NCI-H69 (cell line): ENCODE data around the gene SPATA2L.
"Not testable (repeated sequence)": the region's sequence is repeated elsewhere in the genome, so short reads cannot be mapped to it uniquely, and the experiment has no call there.

Experiments
- DNase-seq: peaks from one replicate; lab custom pipeline; 2025; lab: John Stamatoyannopoulos, UW

Gene SPATA2L

DNA sequence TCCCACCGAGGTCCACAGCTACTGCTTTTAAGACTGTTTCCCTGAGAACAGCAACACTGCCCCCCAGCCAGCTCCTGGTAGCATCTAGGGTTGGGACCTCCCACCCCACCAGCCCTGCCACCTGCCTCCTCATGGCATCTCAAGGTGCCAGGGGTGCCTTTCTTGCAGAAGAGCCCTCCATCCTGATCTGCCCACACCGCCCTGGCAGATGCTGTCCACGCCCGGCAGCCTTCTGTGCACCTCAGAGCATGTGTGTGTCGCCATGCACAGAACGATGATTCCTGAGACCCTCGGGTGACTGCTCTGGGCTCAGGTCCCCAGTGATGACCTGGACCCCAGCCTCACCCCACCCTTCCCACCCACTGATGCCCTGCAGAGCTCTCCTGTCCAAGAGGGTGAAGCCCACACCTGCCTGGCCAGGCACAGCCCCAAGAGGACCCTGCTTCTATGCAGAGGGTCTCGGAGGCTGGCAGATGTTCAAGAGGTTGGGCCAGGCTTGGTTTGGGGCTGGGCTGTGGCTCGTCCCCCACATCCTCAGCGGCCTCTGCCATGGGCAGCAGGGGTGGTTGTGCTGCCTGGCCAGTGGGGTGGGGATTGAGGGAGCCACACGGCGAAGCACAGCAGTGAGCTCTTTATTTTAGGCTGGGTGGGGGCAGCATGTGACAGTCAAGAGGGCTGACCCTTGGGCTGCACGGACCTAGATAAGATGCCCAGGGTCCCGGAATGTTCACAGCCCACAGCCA, 5.2 kb upstream of the SPATA2L start:
- no peak for DNase-seq

DNA sequence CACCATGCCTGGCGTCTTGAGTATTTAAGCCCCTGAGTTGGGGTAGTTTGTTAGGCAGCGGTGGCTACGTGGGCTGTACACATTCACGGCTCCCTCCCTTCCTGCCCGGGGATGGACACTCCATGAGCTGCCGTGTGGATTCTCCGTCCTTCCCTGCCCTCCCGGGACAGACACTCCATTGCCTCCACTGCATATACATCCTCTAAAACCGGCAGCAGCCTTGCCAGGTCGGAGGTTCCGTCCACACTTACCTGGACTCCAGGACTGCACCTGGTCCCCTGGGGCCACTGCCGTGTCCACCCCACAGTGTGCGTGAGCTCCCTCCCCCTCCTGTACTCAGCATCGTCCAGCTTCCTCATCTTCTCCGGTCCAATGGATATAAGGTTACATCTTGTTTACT, 3.5 kb upstream of the SPATA2L start:
- no peak for DNase-seq

DNA sequence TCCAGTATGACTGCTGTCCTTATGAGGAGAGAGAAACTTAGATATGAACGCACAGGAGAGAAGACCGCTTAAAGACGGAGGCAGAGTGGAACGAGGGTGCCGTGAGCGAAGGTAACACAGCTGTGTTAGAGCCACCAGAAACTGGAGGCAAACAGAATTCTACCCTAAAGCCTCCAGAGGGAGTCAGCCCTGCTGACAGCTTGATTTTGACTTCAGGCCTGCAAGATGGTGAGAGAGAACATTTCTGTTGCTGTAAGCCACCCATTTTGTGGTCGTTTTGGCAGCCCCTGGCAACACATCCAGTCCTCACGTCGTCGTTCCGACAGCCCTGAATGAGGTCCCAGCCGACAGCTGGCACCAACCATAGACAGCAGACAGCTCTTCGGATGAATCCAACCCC, 2.8 kb upstream of the SPATA2L start:
- no peak for DNase-seq

DNA sequence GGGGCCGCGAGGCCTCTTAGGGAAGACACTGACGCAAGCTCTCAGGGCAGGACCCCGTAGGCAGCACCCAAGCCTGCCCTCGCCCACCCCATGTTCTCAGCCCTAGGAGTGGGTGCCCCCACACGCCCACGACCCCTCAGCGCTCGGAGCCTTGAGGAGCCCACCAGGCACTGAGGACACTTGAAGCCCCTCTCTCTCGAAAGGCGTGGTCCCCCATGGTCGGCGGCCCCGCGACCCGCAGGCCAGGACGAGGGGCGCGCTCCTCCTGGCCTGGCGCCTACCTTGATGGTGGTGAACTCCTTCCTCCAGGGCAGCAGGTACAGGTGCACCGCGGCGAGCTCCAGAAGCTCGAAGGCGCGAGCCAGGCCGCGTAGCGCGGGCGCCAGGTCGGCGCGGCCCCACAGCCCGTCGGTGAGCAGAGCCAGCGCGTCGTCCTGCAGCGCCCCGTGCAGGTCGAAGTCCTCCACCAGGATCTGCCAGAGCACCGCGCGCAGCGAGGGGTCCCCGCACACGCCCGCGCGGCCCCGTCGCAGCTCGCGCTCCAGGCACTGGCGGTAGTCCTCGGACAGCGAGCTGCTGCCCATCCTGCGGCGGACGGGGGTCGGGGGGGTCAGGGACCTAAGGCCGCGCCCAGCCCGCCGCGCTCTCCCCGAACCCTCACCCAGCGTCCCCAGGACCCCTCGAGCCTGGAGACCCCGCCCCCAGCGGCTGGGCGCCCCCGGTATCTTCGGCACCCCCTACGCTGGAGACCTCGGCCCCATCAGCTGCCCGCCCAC, 668 bp downstream of the SPATA2L start:
- DNase-seq = peak; percentile 82

DNA sequence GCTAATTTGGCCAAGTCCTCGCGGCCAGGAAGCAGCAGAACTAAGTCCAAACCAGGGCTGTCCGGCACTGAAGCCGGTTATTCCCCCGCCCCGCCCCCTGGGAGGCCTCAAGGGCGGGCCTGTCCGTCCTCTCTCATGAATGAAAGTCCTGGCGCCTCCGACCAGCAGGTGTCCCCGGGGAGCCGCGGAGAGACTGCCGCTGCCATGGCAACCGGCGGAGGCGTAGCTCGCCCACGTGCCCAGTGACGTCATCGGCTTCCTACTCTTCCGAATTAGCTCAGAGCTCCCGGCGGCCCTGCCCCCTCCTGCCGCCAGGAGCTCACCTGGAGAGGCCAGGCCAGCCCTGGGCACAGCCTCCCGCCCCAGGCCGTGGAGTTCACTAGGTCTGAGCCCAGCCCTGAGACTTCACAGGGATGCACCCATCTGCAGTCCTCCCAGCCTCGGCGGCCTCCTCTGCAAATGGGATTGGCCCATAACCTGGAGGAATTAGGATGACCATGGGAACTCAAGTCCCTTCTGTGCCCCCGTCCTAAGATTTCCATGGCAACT, 1.3 kb downstream of the SPATA2L start:
- DNase-seq = peak; percentile 99

DNA sequence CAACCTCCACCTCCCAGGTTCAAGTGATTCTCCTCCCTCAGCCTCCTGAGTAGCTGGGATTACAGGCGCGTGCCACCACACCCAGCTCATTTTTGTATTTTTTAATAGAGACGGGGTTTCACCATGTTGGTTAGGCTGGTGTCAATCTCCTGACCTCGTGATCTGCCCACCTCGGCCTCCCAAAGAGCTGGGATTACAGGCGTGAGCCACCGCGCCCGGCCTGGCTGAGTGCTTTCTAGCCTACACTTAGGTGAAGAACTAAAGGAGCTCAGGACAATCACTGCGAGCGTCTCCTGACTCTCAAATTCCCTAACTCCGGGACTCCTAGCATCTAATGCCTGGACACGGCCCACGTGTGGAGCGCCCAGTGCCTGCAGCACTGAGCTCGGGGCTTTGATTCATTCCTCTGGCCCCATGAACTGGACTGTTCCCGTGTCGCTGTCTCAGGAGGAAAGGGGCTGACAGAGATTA, 1.8 kb downstream of the SPATA2L start:
- DNase-seq = not testable (repeated sequence)

DNA sequence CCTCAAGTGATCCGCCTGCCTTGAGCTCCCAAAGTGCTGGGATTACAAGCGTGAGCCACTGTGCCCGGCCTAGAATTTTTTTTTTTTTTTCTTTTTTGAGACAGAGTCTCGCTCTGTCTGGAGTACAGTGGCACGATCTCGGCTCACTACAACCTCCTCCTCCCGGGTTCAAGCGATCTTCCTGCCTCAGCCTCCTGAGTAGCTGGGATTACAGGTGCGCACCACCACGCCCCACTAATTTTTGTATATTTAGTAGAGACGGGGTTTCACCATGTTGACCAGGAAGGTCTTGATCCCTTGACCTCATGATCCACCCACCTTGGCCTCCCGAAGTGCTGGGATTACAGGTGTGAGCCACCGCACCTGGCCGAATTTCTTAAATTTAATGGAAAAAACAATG, 2.8 kb downstream of the SPATA2L start:
- not testable (repeated sequence) for DNase-seq

DNA sequence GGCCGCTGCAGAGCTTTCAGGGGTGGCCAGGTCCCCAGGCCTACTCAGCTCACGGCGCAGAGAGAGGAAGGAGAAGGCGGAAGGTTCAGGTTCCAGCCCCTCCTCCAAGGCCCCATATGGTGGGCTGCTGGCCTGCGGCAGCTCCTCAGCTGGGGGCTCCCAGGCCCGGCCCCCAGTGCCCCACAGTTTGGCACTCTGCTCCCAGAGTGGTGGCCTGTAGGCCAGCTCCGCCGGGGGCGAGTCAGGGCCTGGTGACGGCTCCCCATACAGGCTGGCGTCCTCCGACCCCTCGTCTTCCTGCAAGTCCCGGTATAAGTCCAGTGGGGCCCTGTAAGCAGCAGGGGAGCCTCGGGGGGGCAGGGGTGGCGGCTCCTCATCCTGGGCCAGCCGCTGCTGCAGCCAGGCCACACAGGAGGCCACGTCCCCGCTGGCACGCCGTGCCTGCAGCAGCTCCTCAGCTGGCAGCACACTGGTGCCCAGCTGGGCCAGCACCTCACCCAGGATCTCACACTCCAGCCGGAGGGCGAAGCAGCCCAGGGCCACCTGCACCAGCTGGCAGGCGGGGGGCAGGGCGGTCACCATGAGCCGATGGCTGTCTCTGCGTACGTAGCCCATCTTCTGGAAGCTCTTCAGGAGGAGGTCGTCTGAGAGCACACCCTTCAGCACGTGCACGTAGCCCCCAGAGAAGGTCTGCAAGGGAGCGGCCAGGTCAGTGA, 3.7 kb downstream of the SPATA2L start:
- peak; percentile 57 for DNase-seq

DNA sequence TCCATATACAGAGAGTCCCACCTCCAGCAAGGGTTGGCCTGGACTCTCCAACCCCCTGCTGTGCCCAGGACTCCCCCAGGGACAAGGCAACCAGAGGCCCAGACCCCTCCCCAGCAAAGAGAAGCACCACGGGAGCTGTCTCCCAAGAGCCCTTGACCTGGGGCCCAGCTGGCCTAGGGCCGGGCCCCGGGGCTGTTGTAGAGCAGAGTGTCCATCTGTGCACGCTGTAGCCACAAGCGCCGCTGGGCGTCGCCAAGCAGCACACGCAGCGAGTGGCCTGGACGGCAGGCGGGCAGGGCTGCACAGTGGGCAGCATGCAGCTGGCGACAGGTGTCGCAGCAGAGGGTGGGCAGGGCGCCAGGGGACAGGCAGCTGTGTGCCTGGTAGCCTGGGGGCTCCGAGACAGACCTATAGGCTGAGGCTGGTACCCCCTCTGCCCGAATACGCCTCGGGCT, 4.3 kb downstream of the SPATA2L start:
- DNase-seq = peak; percentile 86

DNA sequence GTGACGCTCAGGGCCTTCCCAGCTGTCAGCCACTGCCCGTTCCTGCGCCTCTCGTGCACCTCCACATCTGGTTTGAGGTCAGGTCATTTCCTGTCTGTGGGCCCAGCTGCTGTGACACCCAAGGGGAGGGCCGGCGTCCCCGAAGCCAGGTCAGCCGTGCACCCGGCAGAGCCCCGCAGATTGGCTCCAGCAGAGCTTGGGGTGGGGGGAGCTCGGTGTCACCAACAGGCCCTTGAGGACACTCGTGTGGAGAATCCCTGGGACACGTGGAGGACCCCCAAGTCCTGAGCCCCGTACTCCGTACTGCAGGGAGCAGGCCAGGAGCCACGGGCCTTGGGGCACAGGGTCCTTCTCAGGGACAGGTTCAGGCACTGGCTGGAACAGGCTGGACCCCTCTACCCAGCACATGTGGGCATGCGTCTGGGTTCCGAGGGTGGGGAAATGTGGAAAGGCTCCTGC, 4.8 kb downstream of the SPATA2L start:
- DNase-seq = no peak

DNA sequence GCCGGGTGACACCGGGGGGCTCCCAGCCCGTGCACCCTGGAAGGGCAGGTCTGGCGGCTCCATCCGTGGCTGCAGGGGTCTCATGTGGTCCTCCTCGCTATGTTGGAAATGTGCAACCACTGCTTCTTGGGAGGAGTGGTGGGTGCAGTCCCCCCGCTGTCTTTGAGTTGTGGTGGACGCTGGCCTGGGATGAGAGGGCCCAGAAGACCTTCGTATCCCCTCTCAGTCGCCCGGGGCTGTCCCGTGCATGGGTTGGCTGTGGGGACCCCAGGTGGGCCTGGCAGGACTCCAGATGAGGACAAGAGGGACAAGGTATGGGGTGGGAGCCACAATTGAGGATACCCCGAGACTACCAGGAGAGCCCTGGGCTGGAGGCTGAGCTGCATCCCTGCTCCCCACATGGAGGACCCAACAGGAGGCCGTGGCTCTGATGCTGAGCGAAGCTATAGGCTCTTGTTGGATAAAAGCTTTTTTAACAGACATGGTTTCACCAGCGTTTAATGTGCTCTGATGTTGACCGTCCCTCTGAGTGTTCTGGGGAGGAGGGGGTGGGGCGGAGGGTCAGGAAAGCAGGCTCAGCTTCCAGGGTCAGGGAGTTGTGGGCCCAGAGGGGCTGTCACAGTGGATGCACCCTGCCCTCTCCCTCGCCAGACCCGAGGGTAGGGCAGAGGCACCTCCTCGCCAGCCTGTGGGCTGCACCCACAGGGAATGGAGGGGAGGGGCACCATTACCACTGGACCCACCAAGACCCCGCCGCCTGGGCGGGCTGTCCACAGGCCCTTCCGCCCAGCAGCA, 5.4 kb downstream of the SPATA2L start:
- DNase-seq = no peak

DNA sequence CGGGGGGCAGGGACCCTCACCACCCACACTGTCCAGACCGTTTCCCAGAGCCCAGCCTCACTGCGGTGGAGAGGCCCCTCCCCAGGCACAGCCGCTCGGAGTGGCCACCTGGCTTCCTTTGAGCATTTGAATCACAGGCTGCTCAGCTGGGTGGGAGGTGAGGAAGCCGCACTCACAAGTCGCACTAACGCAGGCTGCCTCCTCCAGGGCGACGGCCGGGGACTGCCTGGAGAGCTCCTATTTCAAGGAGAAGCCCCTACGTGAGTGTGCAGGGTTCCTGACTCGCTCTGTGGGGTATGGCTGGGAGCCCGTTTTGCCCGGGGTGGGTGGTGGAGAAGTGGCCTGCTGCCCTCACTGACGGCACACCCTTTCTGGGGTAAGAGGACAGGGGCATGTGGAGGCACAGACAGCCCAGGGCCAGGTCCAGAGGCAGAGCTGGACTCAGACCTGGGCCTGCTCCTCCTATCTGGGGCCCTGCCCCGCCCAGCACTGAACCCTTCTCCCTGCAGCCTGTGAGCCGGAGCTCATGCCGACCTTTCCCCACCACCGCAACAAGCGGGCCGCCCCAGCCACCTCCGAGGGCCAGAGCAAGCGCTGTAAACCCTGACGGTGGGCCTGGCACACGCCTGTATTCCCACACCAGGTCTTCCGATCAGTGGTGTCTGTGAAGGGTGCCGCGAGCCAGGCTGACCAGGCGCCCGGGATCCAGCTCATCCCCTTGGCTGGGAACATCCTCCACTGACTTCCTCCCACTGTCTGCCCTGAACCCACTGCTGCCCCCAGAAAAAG, 6.2 kb downstream of the SPATA2L start:
- no peak for DNase-seq

DNA sequence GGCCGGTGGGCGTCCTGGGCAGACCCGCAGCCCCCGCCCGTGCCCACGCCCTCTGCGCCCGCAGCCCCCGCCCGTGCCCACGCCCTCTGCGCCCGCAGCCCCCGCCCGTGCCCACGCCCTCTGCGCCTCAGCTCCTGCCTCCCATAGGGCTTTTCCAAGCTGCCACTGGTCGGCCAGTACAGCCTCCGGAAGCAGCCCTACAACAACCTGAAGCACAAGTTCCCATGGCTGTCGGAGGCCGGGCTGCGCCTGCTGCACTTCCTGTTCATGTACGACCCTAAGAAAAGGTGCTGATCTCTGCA, 6.8 kb downstream of the SPATA2L start:
- DNase-seq = not testable (repeated sequence)

DNA sequence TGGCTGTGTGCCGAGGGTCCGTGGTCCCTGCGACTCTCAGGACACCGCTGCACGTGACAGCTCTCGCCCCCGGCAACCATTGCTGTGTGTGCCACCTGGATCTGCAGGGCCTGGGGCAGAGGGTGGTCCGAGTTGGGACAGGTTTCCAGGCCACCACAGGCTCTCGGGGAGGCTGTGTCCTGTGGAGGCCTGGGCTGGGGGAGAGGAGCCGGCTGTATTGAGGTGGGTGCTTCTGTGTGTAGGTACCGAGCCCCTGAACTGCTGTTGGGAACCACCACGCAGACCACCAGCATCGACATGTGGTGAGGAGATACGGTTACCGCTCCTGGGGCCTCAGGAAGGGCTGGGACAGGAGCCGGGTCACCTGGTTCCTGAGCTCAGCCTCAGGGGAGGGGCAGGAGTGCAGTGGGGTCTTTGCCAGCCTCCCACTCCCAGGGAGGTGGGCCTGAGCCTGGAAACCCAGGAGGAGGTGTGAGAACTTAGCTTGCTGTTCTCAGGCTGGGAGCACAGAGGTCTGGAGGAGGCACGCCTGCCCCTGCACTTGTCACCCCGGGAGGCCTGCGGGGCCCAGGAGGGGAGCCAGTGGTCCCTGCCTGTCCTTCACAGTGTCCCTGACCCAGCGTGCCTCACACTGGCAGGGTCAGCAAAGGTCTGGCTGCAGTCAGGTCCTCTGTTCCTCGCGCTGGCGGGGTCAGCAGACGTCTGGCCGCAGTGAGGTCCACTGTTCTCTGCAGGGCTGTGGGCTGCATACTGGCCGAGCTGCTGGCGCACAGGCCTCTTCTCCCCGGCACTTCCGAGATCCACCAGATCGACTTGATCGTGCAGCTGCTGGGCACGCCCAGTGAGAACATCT, 7.3 kb downstream of the SPATA2L start:
- no peak for DNase-seq

DNA sequence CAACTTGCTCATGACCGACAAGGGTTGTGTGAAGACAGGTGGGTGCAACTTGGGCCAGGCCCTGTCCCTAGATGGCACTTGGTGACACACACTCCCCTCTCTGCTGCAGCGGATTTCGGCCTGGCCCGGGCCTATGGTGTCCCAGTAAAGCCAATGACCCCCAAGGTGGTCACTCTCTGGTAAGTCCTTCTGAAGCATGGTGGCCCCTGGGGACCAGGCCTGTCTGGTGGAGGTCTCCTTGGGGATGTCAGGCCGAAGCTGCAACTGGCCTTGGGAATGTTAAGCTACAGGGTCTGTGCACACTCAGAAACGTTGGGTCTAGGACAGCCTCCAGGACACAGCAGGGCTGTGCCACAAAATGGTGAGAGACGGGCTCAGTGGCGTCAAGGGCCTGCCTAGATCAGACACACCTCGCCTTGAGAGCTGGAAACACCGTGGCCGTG, 8.2 kb downstream of the SPATA2L start:
- DNase-seq = no peak

DNA sequence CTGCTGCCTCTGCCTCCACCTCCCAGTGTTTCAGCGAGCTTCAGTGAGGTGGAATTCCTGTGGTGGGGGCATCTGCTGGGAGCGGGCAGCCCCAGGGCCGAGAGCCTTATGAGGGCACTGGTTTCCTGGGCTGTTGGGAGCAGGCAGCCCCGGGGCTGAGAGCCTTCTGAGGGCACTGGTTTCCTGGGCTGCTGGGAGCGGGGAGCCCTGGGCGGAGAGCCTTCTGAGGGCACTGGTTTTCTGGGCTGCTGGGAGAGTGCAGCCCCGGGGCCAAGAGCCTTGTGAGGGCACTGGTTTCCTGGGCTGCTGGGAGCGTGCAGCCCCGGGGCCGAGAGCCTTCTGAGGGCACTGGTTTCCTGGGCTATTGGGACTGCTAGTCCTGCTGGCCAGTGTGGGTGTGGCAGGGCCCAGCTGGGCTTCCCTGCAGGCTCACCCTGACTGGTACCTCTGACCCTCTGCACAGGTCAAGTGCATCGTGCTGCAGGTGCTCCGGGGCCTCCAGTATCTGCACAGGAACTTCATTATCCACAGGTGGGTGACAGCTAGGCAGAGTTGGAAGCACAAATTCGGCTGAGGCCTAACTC, 9.4 kb downstream of the SPATA2L start:
- no peak for DNase-seq

DNA sequence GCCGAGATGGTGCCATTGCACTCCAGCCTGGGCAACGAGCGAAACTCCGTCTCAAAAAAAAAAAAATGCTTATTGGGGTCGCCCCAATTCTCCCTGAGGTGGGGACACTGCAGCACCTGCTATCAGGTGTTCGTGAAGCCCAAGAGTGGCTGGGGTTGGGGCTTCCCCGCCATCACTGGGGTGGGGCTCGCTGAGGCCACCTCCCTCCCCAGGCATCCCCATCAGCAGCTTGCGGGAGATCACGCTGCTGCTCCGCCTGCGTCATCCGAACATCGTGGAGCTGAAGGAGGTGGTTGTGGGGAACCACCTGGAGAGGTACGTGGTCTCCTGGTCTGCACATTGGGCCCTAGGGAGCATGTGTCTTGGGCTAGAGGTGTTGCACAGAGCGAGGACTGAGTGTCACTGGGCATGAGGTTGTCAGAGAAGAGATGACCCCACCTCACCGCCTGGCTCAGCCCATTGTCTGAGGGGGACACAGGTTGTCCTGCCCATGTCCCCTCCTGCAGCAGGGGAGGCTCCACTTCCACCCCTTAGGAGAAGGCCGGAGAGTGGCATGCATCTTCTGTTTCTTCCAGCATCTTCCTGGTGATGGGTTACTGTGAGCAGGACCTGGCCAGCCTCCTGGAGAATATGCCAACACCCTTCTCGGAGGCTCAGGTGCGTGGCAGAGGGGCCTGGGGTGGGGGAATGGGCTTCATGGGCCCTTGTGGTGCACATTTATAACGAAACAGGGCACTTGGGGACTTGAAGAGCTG, 10.1 kb downstream of the SPATA2L start:
- no peak for DNase-seq

DNA sequence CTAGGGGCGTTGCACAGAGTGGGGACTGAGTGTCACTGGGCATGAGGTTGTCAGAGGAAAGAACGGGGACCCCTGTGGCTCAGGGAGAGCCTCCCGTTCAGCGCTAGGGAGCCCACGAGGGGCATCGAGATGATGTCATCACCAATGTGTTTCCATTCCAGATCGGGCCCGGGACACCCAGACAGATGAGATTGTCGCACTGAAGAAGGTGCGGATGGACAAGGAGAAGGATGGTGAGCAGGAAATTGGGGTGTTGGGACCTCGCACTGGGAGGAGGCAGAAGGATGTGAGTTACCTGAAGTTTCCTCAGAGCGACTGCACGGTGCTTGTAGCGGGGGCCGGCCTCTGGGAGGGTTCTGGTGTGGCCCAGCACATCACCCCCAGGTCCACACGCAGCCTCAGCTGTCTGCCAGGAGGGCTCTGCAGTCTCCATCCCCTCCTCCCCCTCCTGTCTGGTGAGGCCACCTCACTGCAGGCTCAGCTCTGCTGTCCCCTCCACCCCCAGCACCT, 11.1 kb downstream of the SPATA2L start:
- no peak for DNase-seq
